Measurements from ENCODE around the gene SPDYE2.
"Not testable (repeated sequence)": the region's sequence is repeated elsewhere in the genome, so short reads cannot be mapped to it uniquely, and the experiment has no call there.

Gene SPDYE2, protein sequence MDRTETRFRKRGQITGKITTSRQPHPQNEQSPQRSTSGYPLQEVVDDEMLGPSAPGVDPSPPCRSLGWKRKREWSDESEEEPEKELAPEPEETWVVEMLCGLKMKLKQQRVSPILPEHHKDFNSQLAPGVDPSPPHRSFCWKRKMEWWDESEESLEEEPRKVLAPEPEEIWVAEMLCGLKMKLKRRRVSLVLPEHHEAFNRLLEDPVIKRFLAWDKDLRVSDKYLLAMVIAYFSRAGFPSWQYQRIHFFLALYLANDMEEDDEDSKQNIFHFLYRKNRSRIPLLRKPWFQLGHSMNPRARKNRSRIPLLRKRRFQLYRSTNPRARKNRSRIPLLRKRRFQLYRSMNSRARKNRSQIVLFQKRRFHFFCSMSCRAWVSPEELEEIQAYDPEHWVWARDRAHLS

GRCh38 chr7:102550808-102551422 is at the start of gene SPDYE2:
TSS of gene SPDYE2 (plus strand) at chr7:102551226. CDS start at chr7:102553256, 2,030 bp downstream.
- DNase-seq; in situ Hi-C loops (cut with MboI; ENCODE audit: low pct_unique_long_range_greater_than_20kb, low sequenced_read_pairs): not testable (repeated sequence)

DNA sequence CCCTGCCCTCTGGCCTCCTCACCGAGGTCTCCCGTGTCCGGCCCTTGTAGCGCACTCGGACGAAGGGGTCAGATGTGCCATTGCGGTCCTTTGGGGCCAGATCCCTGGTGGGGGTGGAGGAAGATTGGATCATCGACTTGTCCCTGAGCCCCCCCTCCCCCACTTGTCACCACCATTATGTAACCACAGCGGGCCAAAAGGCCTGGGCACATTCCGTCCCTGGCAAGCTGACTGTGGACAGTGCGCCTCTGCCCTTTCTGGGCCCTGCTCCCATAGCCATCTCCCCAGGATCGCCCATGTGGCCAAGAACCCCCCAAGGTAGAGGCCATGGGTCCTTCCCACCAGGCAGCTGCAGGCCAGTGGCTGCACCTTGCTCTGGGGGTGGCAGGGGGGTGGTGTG is 47.9 kb upstream of the SPDYE2 start:
- DNase-seq; in situ Hi-C loops (cut with MboI; ENCODE audit: low pct_unique_long_range_greater_than_20kb, low sequenced_read_pairs): not testable (repeated sequence)

DNA sequence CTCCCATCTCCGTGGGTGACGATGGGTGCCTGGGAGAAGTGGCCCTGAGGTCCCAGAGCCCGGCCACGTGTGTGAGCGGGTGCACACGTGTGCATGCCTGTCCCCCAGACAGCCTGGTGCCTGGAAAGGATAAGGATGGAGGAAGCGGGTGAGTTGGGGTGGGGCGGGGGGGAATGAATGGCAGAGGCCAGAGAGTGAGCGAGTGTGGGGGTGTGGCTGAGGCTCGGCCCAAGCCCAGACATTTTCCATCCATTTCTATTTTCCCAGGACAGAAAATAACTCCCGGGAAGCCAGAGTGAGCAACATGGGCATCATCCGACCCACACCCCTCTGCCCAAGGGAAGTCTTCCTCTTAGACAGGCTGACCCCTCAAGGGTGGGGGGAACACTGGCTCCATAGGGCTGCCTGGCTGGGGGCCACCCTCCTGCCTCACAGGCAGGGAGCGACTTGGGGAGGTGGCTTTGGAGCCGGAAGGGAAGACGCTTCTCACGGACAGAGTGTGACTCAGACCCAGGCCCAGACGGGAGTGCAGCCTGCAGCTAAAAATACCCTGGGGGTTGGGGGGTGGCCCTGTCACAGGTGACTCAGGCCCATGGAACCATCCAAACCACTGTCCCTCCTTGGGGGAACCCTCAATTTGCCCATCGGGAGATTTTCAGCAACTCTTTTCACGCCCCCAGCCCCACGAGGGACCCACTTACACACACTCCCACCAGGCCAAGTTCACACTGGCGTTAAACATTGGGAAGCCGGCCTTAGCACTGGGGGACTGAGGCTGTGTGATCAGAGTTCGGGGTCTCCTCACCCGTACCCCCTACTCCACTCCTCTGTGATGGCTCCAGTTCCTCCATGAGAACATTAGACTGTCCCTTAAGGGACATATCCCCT is 45.5 kb upstream of the SPDYE2 start:
- DNase-seq; in situ Hi-C loops (cut with MboI; ENCODE audit: low pct_unique_long_range_greater_than_20kb, low sequenced_read_pairs): not testable (repeated sequence)

- in situ Hi-C loops (cut with MboI; ENCODE audit: low pct_unique_long_range_greater_than_20kb, low sequenced_read_pairs); DNase-seq: not testable (repeated sequence)
Measured at GRCh38 chr7:102507410-102508088, 43.5 kb upstream of the SPDYE2 start.

- in situ Hi-C loops (cut with MboI; ENCODE audit: low pct_unique_long_range_greater_than_20kb, low sequenced_read_pairs); DNase-seq: not testable (repeated sequence)
Measured at GRCh38 chr7:102510575-102510974, 40.5 kb upstream of the SPDYE2 start.

GRCh38 chr7:102511860-102512522 is 39.0 kb upstream of the SPDYE2 start:
- DNase-seq; in situ Hi-C loops (cut with MboI; ENCODE audit: low pct_unique_long_range_greater_than_20kb, low sequenced_read_pairs): not testable (repeated sequence)

DNA sequence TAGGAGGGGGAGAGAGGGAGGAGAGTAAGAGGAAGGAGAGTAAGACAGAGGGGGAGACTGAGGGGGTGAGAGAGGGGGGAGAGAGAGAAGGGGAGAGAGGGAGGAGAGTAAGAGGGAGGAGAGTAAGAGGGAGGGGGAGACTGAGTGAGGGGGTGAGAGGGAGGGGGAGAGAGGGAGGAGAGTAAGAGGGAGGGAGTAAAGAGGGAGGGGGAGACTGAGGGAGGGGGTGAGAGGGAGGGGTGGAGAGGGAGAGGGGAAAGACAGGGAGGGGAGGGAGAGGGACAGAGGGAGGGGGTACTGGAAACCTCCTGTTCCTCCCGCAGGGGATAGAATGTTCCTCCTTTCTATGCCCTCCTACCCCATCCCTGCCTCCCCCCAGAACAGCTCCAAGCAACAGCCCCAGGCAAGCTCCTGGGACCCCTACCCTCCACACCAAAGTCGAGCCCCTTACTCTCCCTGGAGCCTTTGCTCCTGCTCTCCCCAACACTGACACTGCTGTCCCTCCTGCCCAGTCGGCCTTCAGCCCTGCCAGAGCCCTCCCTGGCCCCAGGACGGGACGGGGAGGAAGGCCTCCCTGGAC is 38.3 kb upstream of the SPDYE2 start:
- peak; percentile 14 for DNase-seq
- in situ Hi-C loops (cut with MboI; ENCODE audit: low pct_unique_long_range_greater_than_20kb, low sequenced_read_pairs) = not testable (repeated sequence)

- in situ Hi-C loops (cut with MboI; ENCODE audit: low pct_unique_long_range_greater_than_20kb, low sequenced_read_pairs); DNase-seq: not testable (repeated sequence)
Measured at GRCh38 chr7:102514881-102515721, 35.9 kb upstream of the SPDYE2 start.

DNA sequence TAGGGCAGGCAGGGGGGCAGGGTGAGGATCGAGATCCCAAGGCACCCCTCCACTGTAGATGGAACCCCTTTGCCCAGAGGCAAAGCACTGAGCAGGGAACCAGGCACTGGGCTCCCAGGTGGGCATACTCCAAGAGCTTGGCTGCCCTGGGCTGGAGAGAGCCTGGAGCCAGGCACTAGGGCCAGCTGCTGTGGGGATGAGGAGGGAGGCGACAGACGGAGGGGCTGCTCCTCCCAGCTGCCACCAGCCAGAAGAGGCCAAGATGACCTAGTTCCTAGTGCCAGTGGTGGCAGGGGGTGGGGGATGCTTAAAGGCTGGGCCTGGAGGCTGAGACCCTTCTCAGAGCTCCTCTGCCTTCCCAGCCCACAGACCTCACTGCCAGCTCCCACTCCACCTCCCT is 35.1 kb upstream of the SPDYE2 start:
- in situ Hi-C loops (cut with MboI; ENCODE audit: low pct_unique_long_range_greater_than_20kb, low sequenced_read_pairs); DNase-seq: not testable (repeated sequence)

DNA sequence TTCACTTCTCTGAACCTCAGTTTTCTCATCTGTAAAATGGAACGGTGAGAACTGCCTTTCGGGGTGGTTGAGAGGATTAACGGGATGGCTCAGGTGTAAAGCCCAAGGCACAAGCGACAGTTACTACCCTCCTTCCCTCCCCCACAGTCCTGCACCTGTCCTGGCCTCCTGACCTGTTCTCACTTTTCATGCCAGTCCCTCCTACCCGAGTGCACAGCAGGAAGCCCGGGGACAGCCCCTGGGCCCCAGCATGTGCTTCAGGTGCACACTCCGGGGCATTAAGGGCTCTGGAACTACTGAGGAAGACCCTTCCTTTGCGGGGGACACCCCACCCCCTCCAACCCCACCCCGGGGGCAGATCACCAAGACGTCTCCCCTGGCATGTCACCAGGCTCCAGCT is 34.1 kb upstream of the SPDYE2 start:
- DNase-seq; in situ Hi-C loops (cut with MboI; ENCODE audit: low pct_unique_long_range_greater_than_20kb, low sequenced_read_pairs): not testable (repeated sequence)

- DNase-seq; in situ Hi-C loops (cut with MboI; ENCODE audit: low pct_unique_long_range_greater_than_20kb, low sequenced_read_pairs): not testable (repeated sequence)
Measured at GRCh38 chr7:102517550-102518147, 33.4 kb upstream of the SPDYE2 start, which contains the start of gene RASA4B. TSS of gene RASA4B (minus strand) at chr7:102517777. CDS start at chr7:102517710, 67 bp downstream.

GRCh38 chr7:102520797-102521196 is 30.2 kb upstream of the SPDYE2 start:
- in situ Hi-C loops (cut with MboI; ENCODE audit: low pct_unique_long_range_greater_than_20kb, low sequenced_read_pairs); DNase-seq: not testable (repeated sequence)

GRCh38 chr7:102524803-102525202 is 26.2 kb upstream of the SPDYE2 start:
- DNase-seq; in situ Hi-C loops (cut with MboI; ENCODE audit: low pct_unique_long_range_greater_than_20kb, low sequenced_read_pairs): not testable (repeated sequence)

DNA sequence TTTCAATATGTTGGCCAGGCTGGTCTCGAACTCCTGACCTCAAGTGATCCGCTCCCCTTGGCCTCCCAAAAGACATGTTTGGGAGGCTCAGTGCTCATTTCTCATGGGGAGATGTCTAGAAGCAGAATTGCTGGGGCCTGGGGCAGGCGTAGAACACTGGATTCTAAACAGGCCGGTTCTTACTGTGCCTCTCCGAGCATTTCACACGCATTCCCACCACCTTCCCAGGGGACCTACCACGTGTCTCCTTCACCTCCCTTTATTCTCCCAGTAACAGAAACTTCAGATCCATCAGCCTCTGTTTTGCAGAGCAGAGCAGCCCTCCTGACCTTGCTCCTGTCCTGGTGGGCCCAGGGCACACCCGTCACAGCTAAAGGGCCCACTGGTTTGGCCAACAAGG is 23.8 kb upstream of the SPDYE2 start:
- in situ Hi-C loops (cut with MboI; ENCODE audit: low pct_unique_long_range_greater_than_20kb, low sequenced_read_pairs); DNase-seq: not testable (repeated sequence)

- in situ Hi-C loops (cut with MboI; ENCODE audit: low pct_unique_long_range_greater_than_20kb, low sequenced_read_pairs); DNase-seq: not testable (repeated sequence)
Measured at GRCh38 chr7:102527822-102528793, 22.9 kb upstream of the SPDYE2 start.

- DNase-seq; in situ Hi-C loops (cut with MboI; ENCODE audit: low pct_unique_long_range_greater_than_20kb, low sequenced_read_pairs): not testable (repeated sequence)
Measured at GRCh38 chr7:102531583-102531982, 19.4 kb upstream of the SPDYE2 start.

Measured in KBM-7 (cell line).